Karpas-422 (cell line): ENCODE data around the gene STX8. TPM values are rescaled to one million over a fixed set of nuclear protein-coding genes. Genes with fewer than 3 reads are reported as not detected.

Source experiments
- DNase-seq: peaks from one replicate; pipeline ENCODE4 v3.0.0-alpha.2; 2015
- H2AFZ ChIP-seq: fragments of 200-600 bp; sonication (generic); 2 replicates; pipeline ENCODE4 v1.6.1; 2014; ENCODE audit warnings: antibody characterized with exemption, low read length, mixed read lengths
- H3K27ac ChIP-seq: fragments of 200-600 bp; sonication (generic); 2 replicates; pipeline ENCODE4 v1.5.1; 2014; ENCODE audit warnings: mild to moderate bottlenecking, low read length, moderate library complexity
- H3K27me3 ChIP-seq: fragments of 200-600 bp; sonication (generic); 2 replicates; pipeline ENCODE4 v1.6.1; 2014; ENCODE audit warnings: low read length, mixed read lengths
- H3K36me3 ChIP-seq: fragments of 200-600 bp; sonication (generic); 2 replicates; pipeline ENCODE4 v1.6.1; 2014; ENCODE audit warnings: low read length, mixed read lengths; ENCODE audit not compliant: insufficient read depth
- H3K4me1 ChIP-seq: fragments of 200-600 bp; sonication (generic); 2 replicates; pipeline ENCODE4 v1.6.1; 2014; ENCODE audit warnings: mild to moderate bottlenecking, low read length, mixed read lengths
- H3K4me2 ChIP-seq: fragments of 200-600 bp; sonication (generic); 2 replicates; pipeline ENCODE4 v1.6.1; 2014; ENCODE audit warnings: low read length, low read depth, mild to moderate bottlenecking; ENCODE audit not compliant: poor library complexity, severe bottlenecking
- H3K4me3 ChIP-seq: fragments of 200-600 bp; sonication (generic); 2 replicates; pipeline ENCODE4 v1.5.1; 2014; ENCODE audit warnings: mild to moderate bottlenecking, antibody characterized with exemption, low read length, mixed read lengths
- H3K79me2 ChIP-seq: fragments of 200-600 bp; sonication (generic); 2 replicates; pipeline ENCODE4 v1.6.1; 2014; ENCODE audit warnings: mild to moderate bottlenecking, low read length, mixed read lengths
- H3K9ac ChIP-seq: fragments of 200-600 bp; sonication (generic); 2 replicates; pipeline ENCODE4 v1.6.0; 2014; ENCODE audit warnings: low read length
- H3K9me2 ChIP-seq: fragments of 200-600 bp; sonication (generic), shearing (Covaris generic); replicated peaks from 2 replicates; pipeline ENCODE4 v1.6.0; 2014; ENCODE audit warnings: mild to moderate bottlenecking, low read length, moderate library complexity; ENCODE audit not compliant: insufficient read depth
- H3K9me3 ChIP-seq: fragments of 300-700, 200-600 bp; sonication (generic); 2 replicates; pipeline ENCODE4 v1.6.1; 2014; ENCODE audit warnings: low read length, mixed read lengths
- H4K20me1 ChIP-seq: fragments of 200-600 bp; sonication (generic); 2 replicates; pipeline ENCODE4 v1.6.1; 2014; ENCODE audit warnings: mild to moderate bottlenecking, antibody characterized with exemption, low read length, low read depth; ENCODE audit not compliant: insufficient read depth
- total RNA-seq: library from RNA; depleted of rRNA; stranded (reverse); fragments of >200 nt; shearing (Covaris generic); gene quantifications from 2 replicates; pipeline ENCODE4 v1.2.3, GENCODE V29; 2014; ENCODE audit warnings: low replicate concordance

Gene STX8
- total RNA-seq, 1 experiment from 2014 or later, result 40.0 TPM

- Histone ChIP-seq H3K4me2 (no peak overlapping the region), H2AFZ (no peak overlapping the region), H4K20me1 (peaks cover 13% of the 10 kb centered on the region; the same call in 1 of the 2 replicates), H3K36me3 (no peaks in the 10 kb centered on the region), H3K4me1 (peaks cover 6% of the 10 kb centered on the region), H3K9me3 (no peaks in the 10 kb centered on the region), H3K79me2 (no peaks in the 10 kb centered on the region), H3K4me3 (no peak overlapping the region), H3K9ac (no peak overlapping the region), H3K27ac (no peak overlapping the region), H3K27me3 (no peaks in the 10 kb centered on the region), H3K9me2 (no peaks in the 10 kb centered on the region)
- DNase-seq, result no peak
Observed at GRCh38 chr17:9254841-9255240, 320.8 kb downstream of the STX8 start.

DNA sequence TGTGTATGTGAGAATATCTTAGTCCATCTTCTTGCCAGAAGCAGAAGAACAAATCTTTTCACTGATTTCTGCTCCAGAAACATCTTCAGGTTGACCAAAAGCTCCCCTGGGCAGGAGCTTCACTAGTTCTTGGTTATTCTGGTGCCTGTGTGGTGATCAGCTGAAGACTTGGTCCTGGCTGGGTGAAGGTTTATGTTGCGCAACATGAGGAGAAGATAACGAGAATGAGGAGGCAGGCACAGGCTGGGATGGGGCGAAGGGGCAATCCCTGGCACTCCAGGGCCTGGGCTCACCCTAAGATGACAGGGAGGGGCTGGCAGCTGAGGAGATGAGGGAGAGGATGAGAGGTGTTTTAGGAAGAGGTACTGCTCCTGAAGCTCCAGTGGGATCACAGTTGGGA is 322.3 kb downstream of the STX8 start:
- H3K9me3 ChIP-seq, result no peaks in the 10 kb centered on the region
- no peak overlapping the region for H3K9ac ChIP-seq
- peaks cover 6% of the 10 kb centered on the region for H3K4me1 ChIP-seq
- H2AFZ ChIP-seq, result no peak overlapping the region
- no peaks in the 10 kb centered on the region for H3K27me3 ChIP-seq
- no peak for DNase-seq
- H3K4me3 ChIP-seq, result no peak overlapping the region
- H3K4me2 ChIP-seq, result no peak overlapping the region
- H4K20me1 ChIP-seq, result 0 out of 2 replicates have a peak, but pooled peaks cover 9% of the 10 kb centered on the region
- no peak overlapping the region for H3K27ac ChIP-seq
- H3K79me2 ChIP-seq, result no peaks in the 10 kb centered on the region
- no peaks in the 10 kb centered on the region for H3K36me3 ChIP-seq
- no peaks in the 10 kb centered on the region for H3K9me2 ChIP-seq

DNA sequence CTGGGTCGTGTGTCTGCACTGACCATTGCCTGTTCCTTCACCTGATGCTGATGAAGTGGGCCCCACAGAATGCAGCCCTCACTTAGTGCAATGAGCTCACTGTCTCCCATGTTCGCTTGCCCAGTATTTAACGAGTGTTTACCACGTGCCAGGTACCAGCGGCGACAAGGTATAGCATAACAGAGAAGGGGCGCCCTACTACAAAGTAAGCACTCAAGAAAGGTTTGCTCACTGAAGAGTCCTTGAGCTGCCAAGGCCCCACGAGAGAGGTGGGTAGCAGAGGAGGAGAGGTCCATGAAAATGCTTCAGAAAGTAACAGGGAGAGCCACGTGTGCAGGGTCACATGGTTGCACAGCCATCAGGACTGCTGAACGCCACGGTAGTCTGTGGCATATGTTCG is 324.3 kb downstream of the STX8 start:
- Histone ChIP-seq H3K79me2 (no peaks in the 10 kb centered on the region), H2AFZ (no peak overlapping the region), H4K20me1 (no peaks in the 10 kb centered on the region), H3K9me2 (no peaks in the 10 kb centered on the region), H3K36me3 (no peaks in the 10 kb centered on the region), H3K27ac (no peak overlapping the region), H3K4me2 (no peak overlapping the region), H3K9ac (no peak overlapping the region), H3K27me3 (no peaks in the 10 kb centered on the region), H3K9me3 (no peaks in the 10 kb centered on the region), H3K4me3 (no peak overlapping the region), H3K4me1 (no peaks in the 10 kb centered on the region)
- no peak for DNase-seq

DNA sequence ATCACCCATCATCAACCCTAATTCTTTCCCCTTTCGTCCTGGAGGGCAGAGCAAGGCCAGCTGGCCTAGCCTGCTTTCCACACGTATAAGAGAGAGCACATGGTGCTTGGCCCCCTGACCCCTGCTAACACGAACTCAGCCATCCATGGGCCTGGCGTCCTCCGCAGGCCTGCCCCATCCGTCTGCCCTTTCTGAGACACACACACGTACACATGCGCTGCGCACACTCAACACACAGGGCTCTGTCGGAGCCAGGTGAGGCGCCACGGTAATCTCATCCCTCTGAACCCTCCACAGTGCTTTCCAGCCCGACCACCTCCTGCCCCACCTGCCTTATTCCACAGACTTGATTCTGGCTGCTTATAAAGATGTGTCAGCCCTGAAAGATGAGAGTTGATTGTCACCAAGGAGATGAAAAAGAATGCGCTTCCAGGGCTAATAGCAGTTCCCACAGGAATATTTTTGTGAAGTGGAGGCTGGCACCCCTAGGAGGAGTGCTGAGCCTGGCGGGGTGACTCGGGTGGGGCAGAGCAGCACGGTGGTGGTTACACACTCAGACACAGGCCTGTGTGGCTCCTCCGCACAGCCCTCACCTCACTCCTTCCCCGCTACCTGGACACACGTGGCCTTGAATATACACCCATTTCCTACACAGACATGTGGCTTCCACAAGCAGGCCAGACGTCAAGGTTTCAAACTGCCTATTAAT is 326.2 kb downstream of the STX8 start:
- Histone ChIP-seq H3K4me1 (no peaks in the 10 kb centered on the region), H3K9me2 (no peaks in the 10 kb centered on the region)

GRCh38 chr17:9247401-9247938 is 328.1 kb downstream of the STX8 start:
- no peak overlapping the region for H3K9ac ChIP-seq
- no peak for DNase-seq

More for the DNA sequence above, 326.2 kb downstream of the STX8 start:
- H3K36me3 ChIP-seq, result no peaks in the 10 kb centered on the region
- H3K4me3 ChIP-seq, result no peak overlapping the region
- no peaks in the 10 kb centered on the region for H4K20me1 ChIP-seq
- H2AFZ ChIP-seq, result no peak overlapping the region
- H3K27ac ChIP-seq, result no peak overlapping the region
- no peak for DNase-seq
- no peaks in the 10 kb centered on the region for H3K27me3 ChIP-seq
- no peak overlapping the region for H3K9ac ChIP-seq
- no peak overlapping the region for H3K4me2 ChIP-seq
- H3K79me2 ChIP-seq, result no peaks in the 10 kb centered on the region
- no peaks in the 10 kb centered on the region for H3K9me3 ChIP-seq

GRCh38 chr17:9244066-9245052 is 331.3 kb downstream of the STX8 start:
- Histone ChIP-seq H3K9ac (no peak overlapping the region), H3K9me2 (no peaks in the 10 kb centered on the region), H3K4me2 (no peak overlapping the region), H3K27me3 (no peaks in the 10 kb centered on the region), H3K27ac (no peak overlapping the region), H3K4me3 (no peak overlapping the region), H3K36me3 (no peaks in the 10 kb centered on the region), H3K79me2 (no peaks in the 10 kb centered on the region), H3K4me1 (no peaks in the 10 kb centered on the region), H4K20me1 (no peaks in the 10 kb centered on the region), H3K9me3 (no peaks in the 10 kb centered on the region), H2AFZ (no peak overlapping the region)
- DNase-seq, result no peak

More at GRCh38 chr17:9247401-9247938, 328.1 kb downstream of the STX8 start:
- Histone ChIP-seq H3K27me3 (no peaks in the 10 kb centered on the region), H3K4me2 (no peak overlapping the region), H3K4me1 (no peaks in the 10 kb centered on the region), H3K27ac (no peak overlapping the region), H4K20me1 (no peaks in the 10 kb centered on the region), H2AFZ (no peak overlapping the region), H3K9me3 (no peaks in the 10 kb centered on the region), H3K79me2 (no peaks in the 10 kb centered on the region), H3K9me2 (no peaks in the 10 kb centered on the region), H3K36me3 (no peaks in the 10 kb centered on the region), H3K4me3 (no peak overlapping the region)

- H3K4me3 ChIP-seq, result no peak overlapping the region
- H3K27ac ChIP-seq, result no peak overlapping the region
- DNase-seq, result no peak
- no peaks in the 10 kb centered on the region for H3K9me2 ChIP-seq
- no peak overlapping the region for H2AFZ ChIP-seq
- no peaks in the 10 kb centered on the region for H4K20me1 ChIP-seq
- H3K9me3 ChIP-seq, result no peaks in the 10 kb centered on the region
- no peaks in the 10 kb centered on the region for H3K27me3 ChIP-seq
- H3K4me2 ChIP-seq, result no peak overlapping the region
- no peaks in the 10 kb centered on the region for H3K79me2 ChIP-seq
- H3K36me3 ChIP-seq, result no peaks in the 10 kb centered on the region
- no peak overlapping the region for H3K9ac ChIP-seq
- H3K4me1 ChIP-seq, result no peaks in the 10 kb centered on the region
Observed at GRCh38 chr17:9242983-9243382, 332.6 kb downstream of the STX8 start.

GRCh38 chr17:9242497-9242881 is 333.1 kb downstream of the STX8 start:
- no peaks in the 10 kb centered on the region for H3K9me3 ChIP-seq
- DNase-seq, result no peak
- H3K9ac ChIP-seq, result no peak overlapping the region
- H3K27ac ChIP-seq, result no peak overlapping the region
- no peak overlapping the region for H3K4me2 ChIP-seq
- H2AFZ ChIP-seq, result no peak overlapping the region
- H3K4me3 ChIP-seq, result no peak overlapping the region
- no peaks in the 10 kb centered on the region for H3K9me2 ChIP-seq
- H4K20me1 ChIP-seq, result no peaks in the 10 kb centered on the region
- H3K4me1 ChIP-seq, result no peaks in the 10 kb centered on the region
- no peaks in the 10 kb centered on the region for H3K27me3 ChIP-seq
- H3K79me2 ChIP-seq, result no peaks in the 10 kb centered on the region
- no peaks in the 10 kb centered on the region for H3K36me3 ChIP-seq
